Measurements from ENCODE around the gene ANXA1.
"Not testable (repeated sequence)": the region's sequence is repeated elsewhere in the genome, so short reads cannot be mapped to it uniquely, and the experiment has no call there.

Gene ANXA1

DNA sequence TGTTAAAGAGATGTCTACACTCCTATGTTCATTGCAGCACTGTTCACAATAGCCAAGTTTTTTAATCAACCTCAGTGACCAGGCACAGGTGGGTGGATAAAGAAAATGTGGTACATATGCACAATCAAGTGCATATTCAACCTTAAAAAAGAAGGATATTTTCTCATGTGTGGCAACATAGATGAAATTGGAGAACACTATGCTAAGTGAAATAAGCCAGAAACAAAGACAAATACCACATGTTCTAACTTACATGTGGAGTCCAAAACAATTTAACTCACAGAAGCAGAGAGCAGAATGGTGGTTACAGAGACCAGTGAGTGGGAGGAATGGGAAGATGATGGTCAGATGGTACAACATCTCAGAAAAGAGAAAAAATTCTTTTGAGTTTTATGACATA lies 31.8 kb downstream of the ANXA1 start:
- H3K27ac ChIP-seq (ENCODE audit: low read depth, low read length, severe bottlenecking), result no peak overlapping the region
- no peak overlapping the region for H3K4me3 ChIP-seq (ENCODE audit: extremely low read depth, insufficient read depth, low read length, poor library complexity, severe bottlenecking)
- H3K36me3 ChIP-seq (ENCODE audit: control insufficient read depth, insufficient read depth, low read length), result no peaks in the 10 kb centered on the region
- H3K4me1 ChIP-seq (ENCODE audit: control insufficient read depth, insufficient read depth, low read length, poor library complexity, severe bottlenecking), result no peaks in the 10 kb centered on the region
- no peaks in the 10 kb centered on the region for H3K9me3 ChIP-seq (ENCODE audit: control insufficient read depth, low read length)

DNA sequence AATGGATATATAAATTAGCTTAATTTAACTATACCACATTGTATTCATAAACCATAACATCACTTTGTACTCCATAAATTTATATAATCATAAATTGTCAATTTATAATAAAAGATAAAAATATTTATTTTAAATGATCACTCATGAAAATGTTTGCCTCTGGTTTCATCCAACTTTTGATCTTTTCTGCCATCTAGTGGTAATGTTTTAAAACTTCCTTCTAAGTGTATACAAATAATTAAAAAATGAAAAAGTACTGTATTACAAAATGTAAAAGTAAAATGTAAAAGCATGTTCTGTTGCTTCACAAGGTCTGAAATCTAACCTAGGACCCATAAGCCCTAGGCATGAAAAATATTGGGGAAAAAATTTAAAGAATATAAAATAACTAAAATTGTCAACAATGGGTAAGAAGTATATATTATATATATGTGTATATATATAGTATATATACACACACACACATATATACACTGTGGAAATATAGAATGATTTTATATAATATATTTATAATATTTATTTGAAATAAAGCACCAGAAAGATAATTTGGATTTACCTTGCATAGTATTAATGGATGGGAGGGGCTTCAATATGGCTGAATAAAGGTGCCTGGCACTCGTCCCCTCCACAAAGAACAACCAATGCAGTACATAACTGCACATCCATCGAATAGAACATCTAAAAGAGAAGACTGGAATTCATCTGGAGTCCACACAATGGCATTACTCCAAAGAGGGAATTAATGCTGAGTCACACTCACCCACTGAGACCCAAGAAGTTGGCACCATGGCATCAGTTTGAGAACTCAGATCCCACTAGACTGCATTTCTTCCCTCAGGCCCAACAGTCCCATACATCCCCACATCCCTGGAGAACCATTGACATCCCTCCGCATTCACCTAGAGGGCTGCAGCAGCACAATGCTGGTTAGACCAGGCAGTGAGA lies 32.5 kb downstream of the ANXA1 start:
- H3K9me3 ChIP-seq (ENCODE audit: control insufficient read depth, low read length), result no peaks in the 10 kb centered on the region
- no peaks in the 10 kb centered on the region for H3K4me1 ChIP-seq (ENCODE audit: control insufficient read depth, insufficient read depth, low read length, poor library complexity, severe bottlenecking)
- 56 to 58% methylated on average over 2 of the region's 3 CpGs for WGBS, 2 experiments (ENCODE audit: insufficient coverage in 2 of 2)
- no peak overlapping the region for H3K27ac ChIP-seq (ENCODE audit: low read depth, low read length, severe bottlenecking)
- H3K4me3 ChIP-seq (ENCODE audit: extremely low read depth, insufficient read depth, low read length, poor library complexity, severe bottlenecking), result no peak overlapping the region
- no peaks in the 10 kb centered on the region for H3K36me3 ChIP-seq (ENCODE audit: control insufficient read depth, insufficient read depth, low read length)

DNA sequence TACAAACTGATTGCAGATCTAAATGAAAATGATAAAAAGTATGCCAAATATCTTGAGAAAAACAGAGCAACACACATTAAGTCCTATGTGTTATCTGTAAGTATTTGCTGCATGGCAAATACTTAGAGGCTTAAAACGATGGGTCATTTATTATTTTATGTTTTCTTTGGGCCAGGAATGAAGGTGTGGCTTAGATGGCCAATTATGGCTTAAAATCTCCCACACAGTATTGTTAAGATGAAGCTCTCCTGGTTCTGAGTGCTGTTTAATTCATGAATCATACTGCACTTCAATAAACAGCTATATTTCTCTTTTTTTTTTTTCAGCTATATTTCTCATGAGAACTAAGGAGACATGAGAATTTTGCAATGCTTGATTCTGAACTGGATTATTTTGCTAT lies 39.4 kb downstream of the ANXA1 start:
- not testable (repeated sequence) for H3K36me3 ChIP-seq (ENCODE audit: control insufficient read depth, insufficient read depth, low read length); H3K9me3 ChIP-seq (ENCODE audit: control insufficient read depth, low read length); H3K4me1 ChIP-seq (ENCODE audit: control insufficient read depth, insufficient read depth, low read length, poor library complexity, severe bottlenecking); H3K4me3 ChIP-seq (ENCODE audit: extremely low read depth, insufficient read depth, low read length, poor library complexity, severe bottlenecking); H3K27ac ChIP-seq (ENCODE audit: low read depth, low read length, severe bottlenecking)
- no CpG with 5 or more reads among the region's 1 CpG for WGBS, 2 experiments (ENCODE audit: insufficient coverage in 2 of 2)

DNA sequence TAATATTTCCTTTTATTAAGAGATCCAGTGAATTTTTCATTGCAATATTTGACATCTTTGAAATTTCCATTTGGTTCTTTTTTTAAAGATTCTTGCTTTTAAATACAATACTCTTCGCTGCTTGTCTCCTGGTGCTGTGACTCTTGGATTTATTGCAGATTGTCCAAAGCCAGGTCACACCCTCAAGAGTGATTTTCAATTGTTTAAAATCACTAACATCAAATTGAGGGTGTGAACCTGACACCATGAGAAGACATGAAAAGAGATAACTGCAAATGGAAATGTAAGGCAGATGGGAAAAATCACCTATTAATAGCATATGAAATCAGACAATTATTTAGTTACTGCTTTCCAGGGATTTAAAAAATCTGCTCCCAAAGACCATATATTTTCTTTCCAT lies 42.6 kb downstream of the ANXA1 start:
- 100% methylated on average over 1 of the region's 1 CpG; no CpG with 5 or more reads in 1 of the 2 experiments for WGBS, 2 experiments (ENCODE audit: insufficient coverage in 2 of 2)
- Histone ChIP-seq H3K4me1 (ENCODE audit: control insufficient read depth, insufficient read depth, low read length, poor library complexity, severe bottlenecking) (no peaks in the 10 kb centered on the region), H3K27ac (ENCODE audit: low read depth, low read length, severe bottlenecking) (no peak overlapping the region), H3K36me3 (ENCODE audit: control insufficient read depth, insufficient read depth, low read length) (no peaks in the 10 kb centered on the region), H3K9me3 (ENCODE audit: control insufficient read depth, low read length) (no peaks in the 10 kb centered on the region), H3K4me3 (ENCODE audit: extremely low read depth, insufficient read depth, low read length, poor library complexity, severe bottlenecking) (no peak overlapping the region)

DNA sequence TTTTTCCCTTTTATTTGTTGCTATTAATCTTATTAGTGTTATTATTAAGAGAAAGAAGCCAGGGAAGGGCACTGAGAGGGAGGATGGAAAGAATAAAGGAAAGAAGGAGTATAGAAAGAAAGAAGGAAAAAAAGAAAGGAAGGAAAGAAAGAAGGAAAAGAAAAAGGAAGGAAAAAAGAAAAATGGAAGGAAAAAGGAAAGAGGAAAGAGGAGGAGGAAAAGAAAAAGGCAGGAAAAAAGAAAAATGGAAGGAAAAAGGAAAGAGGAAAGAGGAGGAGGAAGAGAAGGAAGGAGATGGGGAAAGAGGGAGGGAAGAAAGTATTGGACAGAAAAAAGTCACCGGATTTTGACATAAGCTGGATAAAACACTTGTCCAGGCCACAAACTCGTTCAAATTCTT lies 47.8 kb downstream of the ANXA1 start:
- H3K27ac ChIP-seq (ENCODE audit: low read depth, low read length, severe bottlenecking), result no peak overlapping the region
- no peaks in the 10 kb centered on the region for H3K36me3 ChIP-seq (ENCODE audit: control insufficient read depth, insufficient read depth, low read length)
- no peaks in the 10 kb centered on the region for H3K9me3 ChIP-seq (ENCODE audit: control insufficient read depth, low read length)
- no peaks in the 10 kb centered on the region for H3K4me1 ChIP-seq (ENCODE audit: control insufficient read depth, insufficient read depth, low read length, poor library complexity, severe bottlenecking)
- no peak overlapping the region for H3K4me3 ChIP-seq (ENCODE audit: extremely low read depth, insufficient read depth, low read length, poor library complexity, severe bottlenecking)
- WGBS, 2 experiments (ENCODE audit: insufficient coverage in 2 of 2), result 83 to 94% methylated on average over 2 of the region's 2 CpGs

DNA sequence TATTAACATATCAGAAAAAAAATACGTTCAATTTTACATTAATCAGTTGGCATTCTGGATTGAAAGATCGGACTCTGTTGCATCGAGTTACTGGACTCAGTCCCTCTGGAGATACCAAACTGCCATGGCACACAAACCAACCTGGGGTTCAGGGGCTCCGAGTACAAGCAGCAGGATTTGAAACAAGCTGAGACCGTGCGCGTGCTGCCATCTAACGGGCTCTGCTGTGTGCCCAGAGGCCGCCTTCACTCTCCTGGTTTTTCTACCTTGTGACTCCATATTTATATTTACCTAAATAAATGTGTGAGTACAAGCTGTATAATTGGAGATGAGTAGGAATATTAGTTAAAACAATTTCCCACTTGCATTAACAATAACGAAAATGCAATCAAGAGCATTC lies 48.2 kb downstream of the ANXA1 start:
- whole genome bisulfite sequencing, 2 experiments (ENCODE audit: insufficient coverage in 2 of 2), result 79 to 89% methylated on average over 3 to 4 of the region's 10 CpGs
- H3K36me3 ChIP-seq (ENCODE audit: control insufficient read depth, insufficient read depth, low read length), result no peaks in the 10 kb centered on the region

DNA sequence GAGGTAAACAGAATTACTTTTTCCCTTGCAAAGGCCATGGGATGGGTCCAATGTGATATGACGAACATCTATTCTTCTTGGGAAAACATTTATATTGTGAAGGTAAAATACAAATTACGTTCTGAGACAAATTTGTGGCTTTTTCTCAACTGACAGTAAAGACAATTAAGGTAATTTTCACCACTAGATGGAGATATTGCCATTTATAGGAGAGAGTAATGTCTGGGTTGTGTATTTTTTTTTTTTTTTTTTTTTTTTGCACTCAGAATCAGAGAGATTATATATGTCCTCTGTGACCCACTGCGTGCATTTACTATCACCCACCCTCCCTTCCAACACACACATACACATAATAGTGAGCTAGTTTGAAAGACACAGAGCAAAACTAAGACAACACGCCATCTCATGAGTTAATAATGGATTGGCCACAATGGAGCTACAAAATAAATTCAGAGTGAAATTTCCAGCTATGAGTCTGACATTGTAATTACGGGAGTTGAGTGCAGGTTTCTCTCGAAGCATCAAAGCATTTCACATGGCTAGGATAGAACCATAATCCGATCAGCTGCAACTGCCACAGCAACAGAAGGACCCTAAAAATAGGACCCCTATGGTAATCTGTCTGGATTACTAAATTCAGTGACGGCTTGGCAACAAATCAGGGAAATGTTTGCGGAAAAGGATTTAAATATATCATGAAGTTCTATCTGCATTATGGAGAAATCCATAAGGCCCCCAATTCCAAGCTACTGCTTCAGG lies 49.2 kb downstream of the ANXA1 start:
- whole genome bisulfite sequencing, 2 experiments (ENCODE audit: insufficient coverage in 2 of 2), result 80 to 92% methylated on average over 4 to 5 of the region's 9 CpGs

More for the DNA sequence above, 48.2 kb downstream of the ANXA1 start:
- no peak overlapping the region for H3K27ac ChIP-seq (ENCODE audit: low read depth, low read length, severe bottlenecking)
- no peak overlapping the region for H3K4me3 ChIP-seq (ENCODE audit: extremely low read depth, insufficient read depth, low read length, poor library complexity, severe bottlenecking)
- H3K4me1 ChIP-seq (ENCODE audit: control insufficient read depth, insufficient read depth, low read length, poor library complexity, severe bottlenecking), result no peaks in the 10 kb centered on the region
- no peaks in the 10 kb centered on the region for H3K9me3 ChIP-seq (ENCODE audit: control insufficient read depth, low read length)

DNA sequence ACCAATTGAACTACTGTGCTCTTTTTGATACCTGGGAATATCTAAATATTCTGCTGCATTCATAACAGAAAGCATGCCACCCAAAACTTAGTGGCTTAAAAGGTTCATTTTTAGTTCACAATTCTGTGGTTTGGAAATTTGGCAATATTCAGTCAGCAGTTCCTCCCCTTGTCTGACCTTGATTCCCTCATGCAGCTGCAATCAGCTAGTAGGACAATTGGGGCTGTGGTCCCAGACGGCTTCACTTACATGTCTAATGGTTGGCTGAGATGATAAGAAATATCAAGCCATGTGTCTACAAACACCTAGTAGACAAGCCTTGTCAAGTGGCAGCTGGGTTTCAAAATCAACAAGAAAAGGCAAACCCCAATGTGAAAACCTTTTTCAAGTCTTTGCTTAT lies 51.3 kb downstream of the ANXA1 start:
- 0% methylated on average over 1 of the region's 1 CpG; no CpG with 5 or more reads in 1 of the 2 experiments for WGBS, 2 experiments (ENCODE audit: insufficient coverage in 2 of 2)
- no peak overlapping the region for H3K27ac ChIP-seq (ENCODE audit: low read depth, low read length, severe bottlenecking)

More for the DNA sequence above, 49.2 kb downstream of the ANXA1 start:
- no peak overlapping the region for H3K27ac ChIP-seq (ENCODE audit: low read depth, low read length, severe bottlenecking)
- no peaks in the 10 kb centered on the region for H3K4me1 ChIP-seq (ENCODE audit: control insufficient read depth, insufficient read depth, low read length, poor library complexity, severe bottlenecking)
- H3K9me3 ChIP-seq (ENCODE audit: control insufficient read depth, low read length), result no peaks in the 10 kb centered on the region
- no peaks in the 10 kb centered on the region for H3K36me3 ChIP-seq (ENCODE audit: control insufficient read depth, insufficient read depth, low read length)
- no peak overlapping the region for H3K4me3 ChIP-seq (ENCODE audit: extremely low read depth, insufficient read depth, low read length, poor library complexity, severe bottlenecking)

DNA sequence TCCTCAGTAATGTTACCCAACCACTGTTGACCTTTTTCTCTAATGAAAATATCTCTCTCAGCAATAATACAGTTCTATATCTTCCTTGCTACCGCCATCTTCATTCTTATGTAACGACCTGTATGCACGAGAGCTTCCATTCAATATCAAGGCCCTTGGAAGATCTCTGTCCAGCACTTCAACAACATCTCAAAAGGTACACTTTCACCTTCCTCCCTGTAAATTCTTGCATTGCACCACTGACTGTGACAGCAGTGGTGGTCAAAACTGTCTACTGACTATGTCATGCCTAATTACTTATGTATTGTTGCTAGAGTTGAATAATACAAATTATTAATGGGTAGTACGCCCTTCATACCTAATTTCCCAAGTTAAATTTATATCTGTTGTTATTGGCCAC lies 53.3 kb downstream of the ANXA1 start:
- 67% methylated on average over 3 of the region's 4 CpGs for WGBS, 2 experiments (ENCODE audit: insufficient coverage in 2 of 2)
- no peak overlapping the region for H3K27ac ChIP-seq (ENCODE audit: low read depth, low read length, severe bottlenecking)
- no peak overlapping the region for H3K4me3 ChIP-seq (ENCODE audit: extremely low read depth, insufficient read depth, low read length, poor library complexity, severe bottlenecking)

More for the DNA sequence above, 51.3 kb downstream of the ANXA1 start:
- H3K4me3 ChIP-seq (ENCODE audit: extremely low read depth, insufficient read depth, low read length, poor library complexity, severe bottlenecking), result no peak overlapping the region
- H3K36me3 ChIP-seq (ENCODE audit: control insufficient read depth, insufficient read depth, low read length), result no peaks in the 10 kb centered on the region
- H3K4me1 ChIP-seq (ENCODE audit: control insufficient read depth, insufficient read depth, low read length, poor library complexity, severe bottlenecking), result no peaks in the 10 kb centered on the region
- no peaks in the 10 kb centered on the region for H3K9me3 ChIP-seq (ENCODE audit: control insufficient read depth, low read length)

DNA sequence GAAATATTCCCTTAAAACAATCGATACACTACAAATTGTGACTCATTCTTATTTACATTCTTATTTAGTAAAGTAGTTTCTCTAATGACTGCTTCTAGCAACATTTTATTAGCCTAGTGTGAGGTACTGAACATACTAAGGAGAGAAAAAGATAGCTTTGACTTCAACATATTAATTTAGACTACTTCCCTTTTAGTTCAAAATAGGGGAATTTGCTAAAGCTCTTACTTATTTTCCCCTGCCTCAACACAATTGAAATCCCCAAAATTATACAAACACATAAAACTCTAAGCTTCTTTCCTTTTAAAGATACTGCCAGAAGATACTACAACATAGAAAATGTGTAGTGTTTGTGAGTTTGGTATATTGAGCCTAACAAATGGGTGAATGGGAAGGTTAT lies 55.2 kb downstream of the ANXA1 start:
- H3K4me3 ChIP-seq (ENCODE audit: extremely low read depth, insufficient read depth, low read length, poor library complexity, severe bottlenecking), result no peak overlapping the region
- no peaks in the 10 kb centered on the region for H3K36me3 ChIP-seq (ENCODE audit: control insufficient read depth, insufficient read depth, low read length)
- H3K27ac ChIP-seq (ENCODE audit: low read depth, low read length, severe bottlenecking), result no peak overlapping the region
- WGBS, 2 experiments (ENCODE audit: insufficient coverage in 2 of 2), result no CpG with 5 or more reads among the region's 1 CpG
- H3K9me3 ChIP-seq (ENCODE audit: control insufficient read depth, low read length), result no peaks in the 10 kb centered on the region
- H3K4me1 ChIP-seq (ENCODE audit: control insufficient read depth, insufficient read depth, low read length, poor library complexity, severe bottlenecking), result no peaks in the 10 kb centered on the region

More for the DNA sequence above, 53.3 kb downstream of the ANXA1 start:
- Histone ChIP-seq H3K36me3 (ENCODE audit: control insufficient read depth, insufficient read depth, low read length) (no peaks in the 10 kb centered on the region), H3K9me3 (ENCODE audit: control insufficient read depth, low read length) (no peaks in the 10 kb centered on the region), H3K4me1 (ENCODE audit: control insufficient read depth, insufficient read depth, low read length, poor library complexity, severe bottlenecking) (no peaks in the 10 kb centered on the region)

Data from mesodermal cell (in vitro differentiated cells).